Pancreas (tissue), 10 donors: Measurements from ENCODE around the gene EIF1. TPM values are rescaled to one million over a fixed set of nuclear protein-coding genes. Genes with fewer than 3 reads are reported as not detected.

Experiments used
- ATAC-seq, 4 donors: fragments of 200-7000 bp; cut with Tn5 transposase; one replicate each; pipeline versions ENCODE4 v1.8.0 to v1.9.1; 2020; ENCODE audit warnings: mild to moderate bottlenecking in 4 of 4, moderate library complexity in 4 of 4
- DNase-seq, 6 donors: peaks; one replicate each; pipeline ENCODE4 v3.0.0-alpha.2; 2020
- FAIRE-seq: peaks from 2 replicates; lab custom pipeline; 2012; peaks lifted over from hg19 to GRCh38; lab: Jason Lieb, UNC
- H3K27ac ChIP-seq, 4 donors: fragments of 200-600 bp; sonication (generic); 1 replicate in 3 of 4; 2 replicates in 1 of 4; pipeline versions ENCODE4 v1.5.0 to v1.8.0; 2020
- H3K27me3 ChIP-seq, 4 donors: fragments of 200-600 bp; one replicate each; pipeline ENCODE4 v1.8.0; 2021
- H3K36me3 ChIP-seq, 3 donors: fragments of 200-600 bp; sonication (generic) in 1 of 3; one replicate each; pipeline versions ENCODE4 v1.5.0 to v1.8.0; 2020 to 2021
- H3K4me1 ChIP-seq, 3 donors: fragments of 200-600 bp; one replicate each; pipeline ENCODE4 v1.8.0; 2021
- H3K4me3 ChIP-seq, 4 donors: fragments of 200-600 bp; sonication (generic) in 2 of 4; one replicate each; pipeline versions ENCODE4 v1.5.0 to v1.8.0; 2020 to 2021
- H3K9me3 ChIP-seq, 4 donors: fragments of 200-600 bp; one replicate each; pipeline ENCODE4 v1.8.0; 2021
- WGBS, 2 donors: extraction: QIAGEN DNeasy Blood & Tissue Kit; methylation state at CpG; one replicate each; pipeline ENCODE4 v1.1.7; 2013; 5-methylcytosine and 5-hydroxymethylcytosine counted together
- intact Hi-C, 3 donors: fragments of 100-400 bp; cut with DNase I; formaldehyde crosslinking; loops; one replicate each; pipeline versions ENCODE4 v1.11.1 to v1.14.2; 2022
- polyA plus RNA-seq, 2 donors: library from polyadenylated mRNA; stranded (reverse); fragments of 200-250 nt; gene quantifications; one replicate each; pipeline ENCODE4 v1.2.3, GENCODE V29; 2013
- total RNA-seq, 6 donors: library from RNA; stranded (reverse); fragmentation: NEBNext Ultra II Directional in 4 of 6; extraction: Animal tissue kit (Norgen Biotek cat#: 25700) in 4 of 6; gene quantifications; one replicate each; pipeline versions ENCODE4 v1.2.1 to v1.2.4, GENCODE V29; 2021 to 2023
- TF ChIP-seq, protein P1 (sequence below), 4 donors: fragments of 200-600 bp; sonication (generic) in 3 of 4; IDR thresholded peaks; one replicate each; pipeline versions ENCODE4 v1.5.0 to v1.8.0; 2021; ENCODE audit warnings: antibody characterized with exemption in 4 of 4
- donor health status: healthy with polysubstance abuse.
- donor health status: DM: no; HTN: no; CAD: no; lungs with moderate emphysema.
- donor health status: DM: no; HTN: no; CAD: no.
- donor health status: control.
- donor health status: control.
- donor health status: Bipolar disorder and iron deficiency.
- donor health status: DM: yes; HTN: yes; CAD: no.
- donor health status: DM: no; HTN: no; CAD: no.
- donor health status: DM: no; HTN: no; CAD: no.
- donor health status: DM: yes; HTN: yes; CAD: no.

The EIF1 gene
- total and polyA plus RNA-seq, 8 donors = 316 to 934 (median 554) TPM

DNA sequence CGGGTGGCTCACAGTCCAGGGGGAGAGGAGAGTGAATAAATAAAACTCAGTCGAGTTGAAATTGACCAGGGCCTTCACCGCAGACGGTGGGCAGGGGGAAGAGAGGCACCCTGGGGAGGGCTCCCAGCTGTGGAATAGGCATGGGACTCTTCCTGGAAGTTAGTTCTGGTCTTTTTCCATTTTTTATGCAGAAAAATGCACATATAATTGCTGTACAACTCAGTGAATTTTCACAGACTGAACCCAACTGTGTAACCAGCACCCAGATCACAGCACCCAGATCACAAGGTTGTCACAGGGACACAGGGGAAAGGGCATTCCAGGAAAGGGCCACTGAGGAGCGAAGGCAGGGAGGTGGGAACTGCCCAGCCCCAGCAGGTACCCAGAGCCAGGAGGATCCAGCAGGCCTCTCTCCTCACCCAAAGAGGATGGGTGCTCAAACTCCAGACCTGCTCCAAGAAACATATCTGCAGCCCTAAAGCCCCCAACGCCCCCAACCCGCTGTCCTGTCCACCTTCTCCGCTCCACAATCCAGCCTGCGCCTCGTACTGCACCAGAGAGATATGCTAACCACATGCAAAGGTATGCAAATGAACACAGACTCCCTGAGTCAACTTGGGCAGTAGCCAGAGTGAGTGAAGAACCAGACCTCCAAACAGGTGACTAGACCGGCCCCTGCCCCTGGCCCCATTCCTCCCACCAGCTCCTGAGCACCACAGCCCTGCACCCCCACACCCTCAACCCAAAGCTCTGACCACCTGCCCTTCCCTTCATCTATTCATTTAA, 29.1 kb upstream of the EIF1 start:
- Histone ChIP-seq H3K4me1 (no peaks in the 10 kb centered on the region), H3K27ac (no peak overlapping the region), H3K27me3 (no peaks in the 10 kb centered on the region), H3K36me3 (no peaks in the 10 kb centered on the region), H3K9me3 (no peaks in the 10 kb centered on the region), H3K4me3 (no peak overlapping the region)
- no peak for ATAC-seq
- no peak for FAIRE-seq
- intact Hi-C loops = loop anchor here in 2 of 3 donors (5.0 to 10.0 kb wide), 4 partner anchors 112 to 1045 kb away; no protein-coding TSS in a partner anchor
- TF ChIP-seq, protein P1, sequence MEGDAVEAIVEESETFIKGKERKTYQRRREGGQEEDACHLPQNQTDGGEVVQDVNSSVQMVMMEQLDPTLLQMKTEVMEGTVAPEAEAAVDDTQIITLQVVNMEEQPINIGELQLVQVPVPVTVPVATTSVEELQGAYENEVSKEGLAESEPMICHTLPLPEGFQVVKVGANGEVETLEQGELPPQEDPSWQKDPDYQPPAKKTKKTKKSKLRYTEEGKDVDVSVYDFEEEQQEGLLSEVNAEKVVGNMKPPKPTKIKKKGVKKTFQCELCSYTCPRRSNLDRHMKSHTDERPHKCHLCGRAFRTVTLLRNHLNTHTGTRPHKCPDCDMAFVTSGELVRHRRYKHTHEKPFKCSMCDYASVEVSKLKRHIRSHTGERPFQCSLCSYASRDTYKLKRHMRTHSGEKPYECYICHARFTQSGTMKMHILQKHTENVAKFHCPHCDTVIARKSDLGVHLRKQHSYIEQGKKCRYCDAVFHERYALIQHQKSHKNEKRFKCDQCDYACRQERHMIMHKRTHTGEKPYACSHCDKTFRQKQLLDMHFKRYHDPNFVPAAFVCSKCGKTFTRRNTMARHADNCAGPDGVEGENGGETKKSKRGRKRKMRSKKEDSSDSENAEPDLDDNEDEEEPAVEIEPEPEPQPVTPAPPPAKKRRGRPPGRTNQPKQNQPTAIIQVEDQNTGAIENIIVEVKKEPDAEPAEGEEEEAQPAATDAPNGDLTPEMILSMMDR (IDR thresholded peaks at IDR 0.05) = no peak
- no peak for DNase-seq
- 69 to 84% methylated on average over 11 of the region's 11 CpGs for WGBS, 2 donors

- no peak overlapping the region for H3K27ac ChIP-seq
- intact Hi-C loops = loop anchor here in 1 of 3 donors (10.0 kb wide), 2 partner anchors 755 to 1045 kb away; no protein-coding TSS in a partner anchor
- 60 to 73% methylated on average over 8 of the region's 8 CpGs for WGBS, 2 donors
- no peak overlapping the region for H3K4me3 ChIP-seq
- H3K27me3 ChIP-seq = no peaks in the 10 kb centered on the region
- no peaks in the 10 kb centered on the region for H3K9me3 ChIP-seq
- ATAC-seq (no peak), DNase-seq (no peak), FAIRE-seq (no peak)
- no peaks in the 10 kb centered on the region for H3K36me3 ChIP-seq
- TF ChIP-seq, protein P1 (IDR thresholded peaks at IDR 0.05) = no peak
- no peaks in the 10 kb centered on the region for H3K4me1 ChIP-seq
Observed at GRCh38 chr17:41660221-41660711, 28.4 kb upstream of the EIF1 start.

DNA sequence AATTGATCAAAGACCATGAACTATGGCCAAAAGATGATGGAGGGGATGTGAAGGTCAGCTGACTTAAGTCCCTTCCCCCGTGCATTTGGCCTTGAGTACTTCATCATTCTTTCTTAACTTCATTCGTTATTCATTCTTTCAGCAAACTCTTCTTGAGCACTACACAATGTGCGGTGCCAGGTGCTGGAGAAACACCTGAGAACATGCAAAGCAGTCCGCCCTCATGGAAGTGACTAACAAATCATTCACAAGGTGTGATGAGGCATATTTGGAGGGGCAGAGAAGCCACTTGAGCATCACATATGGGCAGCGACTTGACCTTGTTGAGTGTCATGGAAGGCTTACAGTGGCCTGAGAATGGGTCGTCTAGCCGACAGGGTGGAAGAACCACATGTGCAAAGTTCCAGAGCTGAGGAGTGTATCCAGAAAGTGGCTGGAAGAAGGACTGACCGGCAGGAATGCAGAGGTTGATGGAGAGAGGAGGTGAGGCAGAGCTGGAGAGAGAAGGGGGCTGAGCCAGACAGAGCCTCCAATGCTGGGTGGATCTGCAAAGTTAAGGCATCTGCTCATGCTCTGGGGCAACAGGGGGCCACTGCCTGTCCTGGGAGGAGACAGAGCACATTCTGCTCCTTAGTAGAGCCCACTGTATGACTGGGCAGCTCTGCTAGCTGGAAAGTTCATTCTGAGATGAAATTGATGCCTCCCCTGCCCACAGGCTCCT, 25.1 kb upstream of the EIF1 start:
- intact Hi-C loops = loop anchor here in 1 of 3 donors (10.0 kb wide), 2 partner anchors 759 to 1049 kb away; no protein-coding TSS in a partner anchor
- TF ChIP-seq, protein P1 (IDR thresholded peaks at IDR 0.05) = no peak
- Histone ChIP-seq H3K4me3 (no peak overlapping the region), H3K27ac (no peak overlapping the region), H3K9me3 (no peaks in the 10 kb centered on the region), H3K27me3 (no peaks in the 10 kb centered on the region), H3K36me3 (no peaks in the 10 kb centered on the region), H3K4me1 (peaks cover 0 to 6% (median 0%) of the 10 kb centered on the region in 3 donors)
- FAIRE-seq = no peak
- 59 to 65% methylated on average over 8 of the region's 8 CpGs for WGBS, 2 donors
- no peak for DNase-seq
- ATAC-seq = no peak

- no peaks in the 10 kb centered on the region for H3K36me3 ChIP-seq
- H3K4me3 ChIP-seq = no peak overlapping the region
- no peaks in the 10 kb centered on the region for H3K27me3 ChIP-seq
- TF ChIP-seq, protein P1 (IDR thresholded peaks at IDR 0.05) = no peak
- no peak for ATAC-seq
- H3K9me3 ChIP-seq = no peaks in the 10 kb centered on the region
- intact Hi-C loops = loop anchor here in 1 of 3 donors (10.0 kb wide), 2 partner anchors 759 to 1049 kb away; no protein-coding TSS in a partner anchor
- DNase-seq = no peak
- FAIRE-seq = no peak
- 76 to 87% methylated on average over 2 of the region's 2 CpGs for WGBS, 2 donors
- H3K27ac ChIP-seq = no peak overlapping the region
- H3K4me1 ChIP-seq = peaks cover 0 to 6% (median 0%) of the 10 kb centered on the region in 3 donors
Observed at GRCh38 chr17:41664172-41664457, 24.6 kb upstream of the EIF1 start.
